A204.1 (cell line): ENCODE data around the gene DTHD1.

Experiments
- FAIRE-seq: peaks from 2 replicates; lab custom pipeline; 2012; peaks lifted over from hg19 to GRCh38; lab: Jason Lieb, UNC

Gene DTHD1

GRCh38 chr4:36316607-36317006 is 35.2 kb downstream of the DTHD1 start:
- FAIRE-seq: no peak

DNA sequence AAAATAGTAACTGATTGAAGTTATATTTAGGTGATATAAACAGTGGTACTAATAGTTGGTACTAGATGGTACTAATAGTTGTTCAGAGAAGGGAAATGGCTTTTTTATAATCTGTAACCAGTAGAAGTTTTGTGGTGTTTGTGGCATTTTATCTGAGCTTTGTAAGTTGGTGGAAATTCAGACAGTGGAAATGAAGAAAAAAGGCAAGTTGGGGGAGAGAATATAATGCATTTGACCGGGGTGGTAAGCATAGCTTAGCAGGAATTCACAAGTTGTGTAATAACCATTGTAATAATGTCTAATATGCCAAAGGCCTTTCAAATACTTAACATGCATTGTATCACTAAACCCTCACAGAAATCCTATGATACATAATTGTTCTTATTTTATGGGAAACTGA is 36.3 kb downstream of the DTHD1 start:
- no peak for FAIRE-seq

GRCh38 chr4:36320117-36320896 is 38.9 kb downstream of the DTHD1 start:
- no peak for FAIRE-seq

- FAIRE-seq: no peak
These were observed 39.8 kb downstream of the DTHD1 start for GRCh38 chr4:36321176-36321575.

DNA sequence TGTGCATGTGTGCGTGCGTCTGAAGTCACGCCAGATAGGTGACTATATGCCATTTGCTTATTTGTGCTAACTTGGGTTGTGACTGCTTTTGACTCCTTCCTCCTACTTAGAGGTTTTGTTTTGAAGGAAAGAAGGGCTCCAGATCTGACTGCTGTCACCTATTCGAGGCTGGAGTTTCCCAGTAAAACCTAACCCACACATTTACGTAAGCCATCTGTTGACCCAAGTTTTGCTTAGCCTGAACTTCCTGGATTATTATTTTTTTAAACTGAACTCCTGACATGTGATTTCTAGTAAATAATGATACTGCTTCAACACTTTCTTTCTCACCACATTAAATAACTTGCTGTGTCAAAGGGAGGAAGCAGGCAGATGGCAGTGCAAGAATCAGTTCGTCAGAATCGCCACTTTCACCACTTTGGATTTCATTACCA is 41.5 kb downstream of the DTHD1 start:
- no peak for FAIRE-seq

DNA sequence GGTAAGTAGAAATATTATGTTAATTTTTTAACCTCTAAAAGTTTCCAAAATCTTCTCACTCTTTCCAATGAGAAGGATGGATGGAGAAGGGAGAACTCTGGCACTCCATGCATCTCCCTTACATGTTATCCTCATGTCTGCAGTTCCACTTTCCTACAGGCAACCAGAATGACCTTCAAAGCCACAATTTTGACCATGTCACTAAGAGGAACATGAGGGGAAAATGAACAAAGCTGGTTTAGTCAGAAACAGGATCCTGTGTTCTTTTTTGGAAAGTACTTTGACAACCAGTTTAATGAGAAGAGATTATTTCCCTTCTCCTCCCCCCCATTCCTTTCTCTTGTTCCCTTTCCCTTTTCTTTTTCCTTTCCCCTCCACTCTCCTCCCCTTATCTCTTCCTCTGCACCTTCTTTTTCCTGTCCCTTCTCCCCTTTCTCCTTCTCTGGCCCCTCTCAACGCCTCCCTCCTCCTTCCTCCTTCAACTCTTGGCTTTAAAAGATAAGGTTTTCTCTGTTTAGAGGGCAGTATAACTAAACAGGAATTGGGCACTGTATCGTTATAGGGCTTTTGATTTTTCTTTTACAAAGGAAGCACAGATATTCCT is 42.5 kb downstream of the DTHD1 start:
- FAIRE-seq: no peak

DNA sequence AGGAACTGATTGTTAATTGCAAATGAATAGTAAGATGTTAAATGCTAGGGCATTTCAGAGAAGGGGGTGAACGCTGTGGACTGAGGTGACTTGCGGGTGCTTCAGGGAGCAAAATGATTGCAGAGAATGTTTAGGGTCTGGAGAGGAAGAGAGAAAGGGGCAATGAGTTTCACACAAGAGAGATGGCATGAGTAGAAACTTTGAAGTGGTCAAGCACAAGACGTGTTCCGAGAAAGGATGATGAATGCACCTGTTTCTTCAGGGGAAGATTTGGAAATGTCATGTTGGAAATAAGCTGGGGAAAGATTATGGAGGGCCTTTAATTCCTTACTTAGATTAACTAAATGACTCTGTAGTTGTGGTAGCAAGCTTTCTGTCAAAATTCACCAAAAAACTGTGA is 43.4 kb downstream of the DTHD1 start:
- no peak for FAIRE-seq

DNA sequence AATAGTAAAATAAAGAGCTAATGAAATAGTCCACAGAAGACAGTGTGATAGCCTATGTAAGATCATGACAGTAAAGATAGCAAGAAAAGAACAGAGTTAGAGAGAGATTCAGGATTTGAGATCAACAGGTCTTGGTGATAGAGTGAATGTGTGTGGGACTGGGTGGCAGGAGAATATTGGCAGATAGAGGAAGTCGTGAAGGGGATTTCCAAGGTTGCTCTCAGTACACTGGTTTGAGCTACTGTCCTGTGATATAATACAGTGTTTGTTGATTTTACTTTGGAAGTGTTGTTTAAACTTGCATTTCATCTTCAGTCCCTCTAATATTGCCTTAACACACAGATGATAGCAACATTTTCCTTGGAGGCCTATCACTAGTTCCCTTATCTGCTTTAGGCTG is 44.1 kb downstream of the DTHD1 start:
- FAIRE-seq: no peak

GRCh38 chr4:36325926-36326325 is 44.5 kb downstream of the DTHD1 start:
- FAIRE-seq: no peak

- no peak for FAIRE-seq
These were observed 45.1 kb downstream of the DTHD1 start for GRCh38 chr4:36326476-36327029.

GRCh38 chr4:36327400-36327799 is 46.0 kb downstream of the DTHD1 start:
- FAIRE-seq: no peak

- no peak for FAIRE-seq
These were observed 46.7 kb downstream of the DTHD1 start for GRCh38 chr4:36328130-36328529.

GRCh38 chr4:36329228-36329627 is 47.8 kb downstream of the DTHD1 start:
- FAIRE-seq: no peak

GRCh38 chr4:36330796-36331195 is 49.4 kb downstream of the DTHD1 start:
- no peak for FAIRE-seq

- no peak for FAIRE-seq
These were observed 50.8 kb downstream of the DTHD1 start for GRCh38 chr4:36332023-36332781.

GRCh38 chr4:36332782-36333131 is 51.3 kb downstream of the DTHD1 start:
- no peak for FAIRE-seq

DNA sequence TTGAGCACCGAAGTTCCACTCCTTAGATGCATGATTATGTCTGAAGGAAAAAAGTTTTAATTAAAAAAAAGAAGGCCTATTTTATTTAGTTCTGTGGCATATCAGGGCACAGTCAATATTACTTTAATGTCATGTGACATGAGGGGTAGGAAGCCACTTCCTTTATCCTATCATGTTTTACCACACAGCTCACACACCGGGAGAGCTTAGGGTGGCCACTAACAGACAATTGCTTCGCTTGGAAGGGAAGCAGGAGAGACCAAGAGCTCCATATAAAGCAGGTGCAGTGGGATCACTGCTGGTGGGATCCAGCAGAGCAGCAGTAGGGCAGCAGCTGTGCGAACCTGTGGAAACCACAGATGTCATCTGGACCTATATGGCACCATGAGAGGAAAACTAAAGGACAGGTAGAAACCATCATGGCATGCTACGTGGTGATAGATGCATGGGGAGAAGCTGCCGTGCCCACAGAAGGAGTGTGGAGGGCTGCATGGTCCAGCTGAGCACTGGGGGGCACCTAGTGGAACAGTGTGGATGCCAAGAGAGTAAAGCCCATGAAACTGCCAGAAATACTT is 52.0 kb downstream of the DTHD1 start:
- FAIRE-seq: no peak

GRCh38 chr4:36337665-36338185 is 56.3 kb downstream of the DTHD1 start:
- FAIRE-seq: no peak

- no peak for FAIRE-seq
These were observed 57.6 kb downstream of the DTHD1 start for GRCh38 chr4:36338973-36339372.

- FAIRE-seq: no peak
These were observed 60.5 kb downstream of the DTHD1 start for GRCh38 chr4:36341936-36342335.

DNA sequence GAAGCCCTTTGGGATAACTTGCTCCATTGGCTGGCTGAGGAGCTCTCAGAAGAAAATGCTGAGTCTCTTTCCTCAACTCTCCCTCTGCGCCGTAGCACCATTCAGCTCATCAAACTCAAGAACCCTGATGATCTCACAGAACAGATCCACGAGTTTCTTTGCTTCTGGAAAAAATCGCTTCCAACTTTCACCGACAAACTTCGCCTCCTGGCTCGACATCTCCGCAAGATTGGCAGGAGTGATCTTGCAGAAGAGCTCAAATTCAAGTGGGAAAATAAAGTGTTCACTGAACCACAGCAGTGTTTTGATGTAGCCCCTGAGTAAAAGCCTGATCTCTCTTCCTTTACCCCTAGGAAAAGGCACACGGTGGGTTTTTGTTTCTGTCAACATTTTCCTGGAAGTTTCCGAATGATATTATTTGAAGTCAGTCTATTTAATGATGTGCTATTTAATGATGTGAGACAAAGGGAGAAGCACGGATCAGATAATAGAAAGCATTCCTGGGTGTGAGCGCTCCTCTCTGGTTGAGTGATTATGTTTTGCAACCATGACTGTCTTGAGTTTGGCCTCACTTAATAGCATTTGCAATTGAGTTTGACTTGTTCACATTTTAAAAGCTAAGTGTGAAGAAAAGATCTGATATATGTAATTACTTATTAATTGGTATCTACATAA is 62.2 kb downstream of the DTHD1 start:
- no peak for FAIRE-seq

GRCh38 chr4:36348403-36348938 is 67.1 kb downstream of the DTHD1 start:
- FAIRE-seq: no peak
